Measurements from ENCODE around the gene MYBPC3. TPM values are rescaled to one million over a fixed set of nuclear protein-coding genes. Genes with fewer than 3 reads are reported as not detected.

MYBPC3 gene
- total and polyA plus RNA-seq, 10 of the 15 experiments (the other 5 are each of a cell fraction or from before 2014, with no cell fraction given), result 0.03 to 0.08 (median 0.03) TPM; not detected in 7

- no peak for TF ChIP-seq WRNIP1 (IDR thresholded peaks at IDR 0.05; ENCODE audit: borderline replicate concordance, low read depth, low read length)
- 0 out of 2 replicates have a peak, but pooled peaks have one; percentile 9 for TF ChIP-seq SMARCA5 (IDR thresholded peaks at IDR 0.05)
- TF ChIP-seq GATAD2B (conservative IDR thresholded peaks at IDR 0.05; ENCODE audit: low read depth), result peak; percentile 82
- TF ChIP-seq EED (IDR thresholded peaks at IDR 0.05; ENCODE audit: low read depth), result 0 out of 2 replicates have a peak, but pooled peaks have one; percentile 38
- peak; percentile 50; the same call in 1 of the 2 replicates for TF ChIP-seq ZBTB33 (IDR thresholded peaks at IDR 0.05)
- no peak for TF ChIP-seq ZNF622 (IDR thresholded peaks at IDR 0.05)
- peak; percentile 29 for TF ChIP-seq BCL3 (IDR thresholded peaks at IDR 0.05; ENCODE audit: borderline replicate concordance, insufficient read depth, low read depth, low read length, poor library complexity, severe bottlenecking)
- TF ChIP-seq NR2F1 (conservative IDR thresholded peaks at IDR 0.05), result peak; percentile 72
- TF ChIP-seq CREM (IDR thresholded peaks at IDR 0.05; ENCODE audit: low read depth), result peak; percentile 57; the same call in 1 of the 2 replicates
- TF ChIP-seq IKZF2 (IDR thresholded peaks at IDR 0.05), result peak; percentile 21 to 30; a peak in 1 of 4 replicates
- TF ChIP-seq NR2C1 (IDR thresholded peaks at IDR 0.05), result peak; percentile 67
- TF ChIP-seq JUNB (IDR thresholded peaks at IDR 0.05), result no peak
- peak; percentile 78 for TF ChIP-seq GABPA (IDR thresholded peaks at IDR 0.05; ENCODE audit: low read depth)
- peak; percentile 72 for TF ChIP-seq MYC (IDR thresholded peaks at IDR 0.05; ENCODE audit: insufficient read depth, insufficient read length, insufficient replicate concordance, low read length, severe bottlenecking)
- TF ChIP-seq IRF4 (IDR thresholded peaks at IDR 0.05; ENCODE audit: low read depth, low read length), result no peak
- no peak for TF ChIP-seq CUX1 (IDR thresholded peaks at IDR 0.05; ENCODE audit: insufficient replicate concordance, low read depth, low read length)
- peak; percentile 70; the same call in 1 of the 2 replicates for TF ChIP-seq TAF1 (IDR thresholded peaks at IDR 0.05; ENCODE audit: borderline replicate concordance, low read depth, low read length)
- TF ChIP-seq RAD21 (IDR thresholded peaks at IDR 0.05; ENCODE audit: insufficient read depth, low read depth, low read length), result no peak
- 0 out of 2 replicates have a peak, but pooled peaks have one; percentile 34 for TF ChIP-seq RELB (IDR thresholded peaks at IDR 0.05; ENCODE audit: low read depth)
Measured at GRCh38 chr11:47394322-47395222, 42.1 kb upstream of the MYBPC3 start (continued).

Data from GM12878 (cell line).